Measurements from ENCODE around the gene SPOP.

The SPOP gene

DNA sequence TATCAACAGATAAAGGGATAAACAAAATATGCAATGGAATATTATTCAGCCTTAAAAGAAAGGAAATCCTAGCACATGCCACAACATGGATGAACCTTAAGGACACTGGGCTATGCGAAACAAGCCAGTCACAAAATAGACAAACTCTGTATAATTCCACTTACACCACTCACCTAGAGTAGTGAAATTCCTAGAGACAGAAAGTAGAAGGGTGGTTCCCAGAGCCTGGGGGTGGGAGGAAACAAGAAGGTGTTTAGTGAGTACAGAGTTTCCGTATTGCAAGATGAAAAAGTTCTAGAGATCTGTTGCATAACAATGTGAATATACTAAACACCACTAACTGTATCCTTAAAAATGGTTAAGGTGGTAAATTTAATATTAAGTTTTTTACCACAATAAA lies 10.0 kb downstream of the SPOP start:
- peaks cover 85% of the 10 kb centered on the region for H3K79me2 ChIP-seq (ENCODE audit: insufficient read depth, low read length)
- H3F3A ChIP-seq (ENCODE audit: insufficient read depth), result peaks cover 6% of the 10 kb centered on the region; the same call in 1 of the 2 replicates
- H3K4me3 ChIP-seq (ENCODE audit: insufficient read depth, low read length, poor library complexity, severe bottlenecking), result no peak overlapping the region
- H3K9me2 ChIP-seq (replicated peaks; ENCODE audit: insufficient read depth, low read length), result no peaks in the 10 kb centered on the region
- peaks cover 24% of the 10 kb centered on the region for H4K20me1 ChIP-seq (ENCODE audit: low read depth, low read length)
- H3K9me3 ChIP-seq (ENCODE audit: insufficient read depth, low read length), result no peaks in the 10 kb centered on the region
- no peak overlapping the region for H3K4me2 ChIP-seq (ENCODE audit: low read depth, low read length, poor library complexity, severe bottlenecking)
- no peak overlapping the region for H3K9ac ChIP-seq (ENCODE audit: low read length)
- H3K27ac ChIP-seq (ENCODE audit: low read depth, low read length), result no peak overlapping the region
- no peak overlapping the region for H2AFZ ChIP-seq (ENCODE audit: low read depth, low read length, severe bottlenecking)
- H3K36me3 ChIP-seq (ENCODE audit: low read length), result no peaks in the 10 kb centered on the region
- TF ChIP-seq, protein P1, sequence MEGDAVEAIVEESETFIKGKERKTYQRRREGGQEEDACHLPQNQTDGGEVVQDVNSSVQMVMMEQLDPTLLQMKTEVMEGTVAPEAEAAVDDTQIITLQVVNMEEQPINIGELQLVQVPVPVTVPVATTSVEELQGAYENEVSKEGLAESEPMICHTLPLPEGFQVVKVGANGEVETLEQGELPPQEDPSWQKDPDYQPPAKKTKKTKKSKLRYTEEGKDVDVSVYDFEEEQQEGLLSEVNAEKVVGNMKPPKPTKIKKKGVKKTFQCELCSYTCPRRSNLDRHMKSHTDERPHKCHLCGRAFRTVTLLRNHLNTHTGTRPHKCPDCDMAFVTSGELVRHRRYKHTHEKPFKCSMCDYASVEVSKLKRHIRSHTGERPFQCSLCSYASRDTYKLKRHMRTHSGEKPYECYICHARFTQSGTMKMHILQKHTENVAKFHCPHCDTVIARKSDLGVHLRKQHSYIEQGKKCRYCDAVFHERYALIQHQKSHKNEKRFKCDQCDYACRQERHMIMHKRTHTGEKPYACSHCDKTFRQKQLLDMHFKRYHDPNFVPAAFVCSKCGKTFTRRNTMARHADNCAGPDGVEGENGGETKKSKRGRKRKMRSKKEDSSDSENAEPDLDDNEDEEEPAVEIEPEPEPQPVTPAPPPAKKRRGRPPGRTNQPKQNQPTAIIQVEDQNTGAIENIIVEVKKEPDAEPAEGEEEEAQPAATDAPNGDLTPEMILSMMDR (IDR thresholded peaks at IDR 0.05; ENCODE audit: insufficient read depth, low read length, poor library complexity, severe bottlenecking), result no peak
- no peak for TF ChIP-seq EZH2phosphoT487 (conservative IDR thresholded peaks at IDR 0.05; ENCODE audit: low read length)
- no peaks in the 10 kb centered on the region for H3K27me3 ChIP-seq (ENCODE audit: low read length)

DNA sequence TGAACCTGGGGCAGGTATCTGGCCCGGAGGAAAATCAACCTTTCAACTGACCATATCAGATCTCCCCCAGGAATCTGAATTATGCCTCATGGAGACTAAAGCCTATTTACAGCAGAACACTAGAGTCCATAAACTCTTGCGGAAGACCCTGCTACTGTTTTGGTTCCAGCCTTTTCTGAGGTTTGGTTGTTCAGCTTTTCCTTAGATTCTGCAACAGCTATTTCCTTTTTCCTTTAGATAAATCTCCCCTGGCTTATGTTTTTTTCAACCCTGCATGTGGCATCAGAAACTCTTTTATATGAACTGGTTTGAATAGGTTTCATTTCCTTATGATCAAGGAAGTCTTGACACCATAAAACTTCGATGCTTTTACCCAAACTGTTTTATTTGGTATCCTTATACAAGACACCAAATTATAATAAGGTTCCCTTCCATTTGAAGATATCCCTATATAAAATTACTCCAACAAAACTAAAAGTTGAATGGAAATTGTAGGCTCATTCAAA lies 13.1 kb downstream of the SPOP start:
- H3K4me2 ChIP-seq (ENCODE audit: low read depth, low read length, poor library complexity, severe bottlenecking), result no peak overlapping the region
- H3K27me3 ChIP-seq (ENCODE audit: low read length), result no peaks in the 10 kb centered on the region
- TF ChIP-seq EZH2phosphoT487 (conservative IDR thresholded peaks at IDR 0.05; ENCODE audit: low read length), result no peak
- no peaks in the 10 kb centered on the region for H3K36me3 ChIP-seq (ENCODE audit: low read length)
- no peak overlapping the region for H3K9ac ChIP-seq (ENCODE audit: low read length)
- H3F3A ChIP-seq (ENCODE audit: insufficient read depth), result no peaks in the 10 kb centered on the region
- no peak overlapping the region for H3K4me3 ChIP-seq (ENCODE audit: insufficient read depth, low read length, poor library complexity, severe bottlenecking)
- 0 out of 2 replicates have a peak, but pooled peaks cover 8% of the 10 kb centered on the region for H4K20me1 ChIP-seq (ENCODE audit: low read depth, low read length)
- H2AFZ ChIP-seq (ENCODE audit: low read depth, low read length, severe bottlenecking), result no peak overlapping the region
- peaks cover 73% of the 10 kb centered on the region for H3K79me2 ChIP-seq (ENCODE audit: insufficient read depth, low read length)
- no peaks in the 10 kb centered on the region for H3K9me3 ChIP-seq (ENCODE audit: insufficient read depth, low read length)
- no peak overlapping the region for H3K27ac ChIP-seq (ENCODE audit: low read depth, low read length)
- H3K9me2 ChIP-seq (replicated peaks; ENCODE audit: insufficient read depth, low read length), result no peaks in the 10 kb centered on the region

DNA sequence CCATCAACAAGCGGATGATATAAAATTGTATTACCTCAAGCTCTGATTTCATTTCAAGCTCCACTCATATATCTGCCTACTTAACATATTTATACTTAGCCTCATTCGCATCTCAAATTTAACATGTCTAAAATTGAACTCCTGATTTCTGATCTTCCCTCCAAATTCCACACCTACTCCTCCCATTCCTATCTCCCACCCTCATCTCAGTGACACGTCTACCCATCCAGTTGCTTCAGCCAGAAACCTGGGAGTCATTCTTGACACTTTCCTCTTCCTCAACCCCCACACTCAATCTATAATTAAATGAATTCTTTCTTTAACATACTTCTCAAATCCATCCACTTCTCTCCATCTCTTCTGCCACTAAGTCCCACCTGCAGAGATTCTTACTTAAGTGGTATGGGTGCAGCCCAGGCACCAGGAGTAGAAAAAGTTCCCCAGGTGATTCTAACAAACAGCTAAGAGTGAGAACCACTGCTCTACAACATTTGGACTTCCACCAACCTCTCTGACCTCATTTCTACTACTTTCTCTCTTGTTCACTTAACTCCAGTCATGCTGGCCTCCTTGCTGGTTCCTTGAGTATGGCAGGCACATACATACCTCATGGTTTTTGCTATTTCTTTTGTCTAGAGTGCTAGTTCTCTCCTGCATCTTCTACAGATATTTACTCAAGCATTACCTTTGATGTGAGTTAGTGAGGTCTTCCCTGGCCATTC lies 18.1 kb downstream of the SPOP start:
- no peak for TF ChIP-seq EZH2phosphoT487 (conservative IDR thresholded peaks at IDR 0.05; ENCODE audit: low read length)
- TF ChIP-seq, protein P1 (IDR thresholded peaks at IDR 0.05; ENCODE audit: insufficient read depth, low read length, poor library complexity, severe bottlenecking), result no peak
- no peak overlapping the region for H3K4me2 ChIP-seq (ENCODE audit: low read depth, low read length, poor library complexity, severe bottlenecking)
- no peak overlapping the region for H3K4me3 ChIP-seq (ENCODE audit: insufficient read depth, low read length, poor library complexity, severe bottlenecking)
- no peaks in the 10 kb centered on the region for H3K27me3 ChIP-seq (ENCODE audit: low read length)
- H2AFZ ChIP-seq (ENCODE audit: low read depth, low read length, severe bottlenecking), result no peak overlapping the region
- H3K27ac ChIP-seq (ENCODE audit: low read depth, low read length), result no peak overlapping the region
- no peaks in the 10 kb centered on the region for H3K9me2 ChIP-seq (replicated peaks; ENCODE audit: insufficient read depth, low read length)
- H3K9ac ChIP-seq (ENCODE audit: low read length), result no peak overlapping the region
- peaks cover 81% of the 10 kb centered on the region for H3K79me2 ChIP-seq (ENCODE audit: insufficient read depth, low read length)
- H3F3A ChIP-seq (ENCODE audit: insufficient read depth), result no peaks in the 10 kb centered on the region; the same call in 1 of the 2 replicates
- no peaks in the 10 kb centered on the region for H3K36me3 ChIP-seq (ENCODE audit: low read length)
- no peaks in the 10 kb centered on the region for H3K9me3 ChIP-seq (ENCODE audit: insufficient read depth, low read length)
- peaks cover 6% of the 10 kb centered on the region; the same call in 1 of the 2 replicates for H4K20me1 ChIP-seq (ENCODE audit: low read depth, low read length)

DNA sequence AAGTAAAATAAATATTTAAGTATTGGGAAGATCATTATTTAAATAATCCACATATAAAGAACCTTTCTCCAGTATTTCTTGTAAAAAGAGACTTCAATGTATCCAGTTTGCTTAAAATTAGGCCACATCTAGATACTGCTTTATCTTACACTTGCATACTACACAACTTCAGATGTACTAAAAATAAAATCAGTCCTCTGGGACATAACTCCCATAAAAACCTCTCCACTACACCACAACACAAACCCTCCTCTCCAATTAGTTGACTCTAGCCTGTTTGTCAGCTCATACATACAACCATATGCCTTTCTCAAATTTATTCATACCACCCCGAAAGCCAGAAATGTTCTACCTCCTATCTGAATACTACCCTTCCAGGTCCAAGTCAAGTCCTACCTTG lies 21.6 kb downstream of the SPOP start:
- Histone ChIP-seq H3K4me2 (ENCODE audit: low read depth, low read length, poor library complexity, severe bottlenecking) (no peak overlapping the region), H3K79me2 (ENCODE audit: insufficient read depth, low read length) (peaks cover 87% of the 10 kb centered on the region), H4K20me1 (ENCODE audit: low read depth, low read length) (peaks cover 7% of the 10 kb centered on the region), H3K27me3 (ENCODE audit: low read length) (no peaks in the 10 kb centered on the region), H3K9ac (ENCODE audit: low read length) (no peak overlapping the region), H3K9me2 (replicated peaks; ENCODE audit: insufficient read depth, low read length) (no peaks in the 10 kb centered on the region), H3K4me3 (ENCODE audit: insufficient read depth, low read length, poor library complexity, severe bottlenecking) (no peak overlapping the region), H3K27ac (ENCODE audit: low read depth, low read length) (no peak overlapping the region), H2AFZ (ENCODE audit: low read depth, low read length, severe bottlenecking) (no peak overlapping the region), H3F3A (ENCODE audit: insufficient read depth) (peaks cover 3% of the 10 kb centered on the region), H3K36me3 (ENCODE audit: low read length) (no peaks in the 10 kb centered on the region), H3K9me3 (ENCODE audit: insufficient read depth, low read length) (no peaks in the 10 kb centered on the region)
- TF ChIP-seq, protein P1 (IDR thresholded peaks at IDR 0.05; ENCODE audit: insufficient read depth, low read length, poor library complexity, severe bottlenecking), result no peak
- TF ChIP-seq EZH2phosphoT487 (conservative IDR thresholded peaks at IDR 0.05; ENCODE audit: low read length), result no peak

Data from SU-DHL-6 (cell line).